HG03520 (cell line): ENCODE data around the gene GLIS1.

Experiments used
- ATAC-seq: cut with Tn5 transposase; IDR thresholded peaks from one replicate; pipeline ENCODE4 v1.9.1; 2021; ENCODE audit warnings: mild to moderate bottlenecking, moderate library complexity; ENCODE audit not compliant: unreplicated experiment

GLIS1 gene

DNA sequence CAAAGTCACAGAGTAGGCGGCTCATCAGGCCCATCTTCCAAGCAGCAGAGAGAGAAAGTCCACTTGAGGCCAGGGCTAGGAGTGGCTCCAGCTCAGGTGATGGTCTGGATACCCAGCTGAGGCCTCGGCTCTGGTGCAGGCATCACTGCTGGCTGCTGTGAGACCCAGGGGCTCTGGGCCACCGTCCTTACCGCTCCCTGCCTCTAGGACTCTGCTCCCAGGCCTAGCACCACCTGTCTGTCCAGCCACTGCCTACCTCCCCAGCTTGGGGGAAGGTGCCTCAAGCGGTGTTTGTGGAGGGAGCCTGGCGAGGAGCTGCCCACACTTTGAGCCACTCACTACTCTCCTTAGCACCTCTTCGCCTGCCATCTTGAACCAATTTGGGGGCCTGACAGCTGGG is 221.9 kb downstream of the GLIS1 start:
- ATAC-seq, result no peak

GRCh38 chr1:53516181-53516580 is 222.8 kb downstream of the GLIS1 start:
- no peak for ATAC-seq

DNA sequence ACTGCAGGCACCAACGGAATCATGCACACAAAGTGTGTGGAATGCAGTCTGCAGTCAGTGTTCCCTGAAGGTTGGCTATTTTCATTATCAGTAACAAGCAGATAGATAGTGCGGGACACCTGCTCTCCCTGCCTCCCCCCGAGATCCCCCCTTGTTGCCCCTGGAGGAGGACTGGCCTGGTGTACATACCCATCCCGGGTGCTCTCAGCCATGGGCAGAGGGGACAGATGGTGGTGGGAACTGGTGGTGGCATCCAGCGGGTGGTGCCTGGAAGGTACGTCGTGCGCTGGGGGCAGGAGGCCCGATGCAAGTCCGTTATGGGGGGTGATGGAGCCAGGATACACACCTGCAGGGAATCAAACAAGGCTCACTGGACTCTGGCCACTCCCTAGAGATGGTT is 224.5 kb downstream of the GLIS1 start:
- ATAC-seq, result no peak

GRCh38 chr1:53513846-53514245 is 225.1 kb downstream of the GLIS1 start:
- ATAC-seq, result no peak

- ATAC-seq, result no peak
Measured at GRCh38 chr1:53512807-53513755, 225.9 kb downstream of the GLIS1 start.

- ATAC-seq, result no peak
Measured at GRCh38 chr1:53511933-53512806, 226.8 kb downstream of the GLIS1 start.

DNA sequence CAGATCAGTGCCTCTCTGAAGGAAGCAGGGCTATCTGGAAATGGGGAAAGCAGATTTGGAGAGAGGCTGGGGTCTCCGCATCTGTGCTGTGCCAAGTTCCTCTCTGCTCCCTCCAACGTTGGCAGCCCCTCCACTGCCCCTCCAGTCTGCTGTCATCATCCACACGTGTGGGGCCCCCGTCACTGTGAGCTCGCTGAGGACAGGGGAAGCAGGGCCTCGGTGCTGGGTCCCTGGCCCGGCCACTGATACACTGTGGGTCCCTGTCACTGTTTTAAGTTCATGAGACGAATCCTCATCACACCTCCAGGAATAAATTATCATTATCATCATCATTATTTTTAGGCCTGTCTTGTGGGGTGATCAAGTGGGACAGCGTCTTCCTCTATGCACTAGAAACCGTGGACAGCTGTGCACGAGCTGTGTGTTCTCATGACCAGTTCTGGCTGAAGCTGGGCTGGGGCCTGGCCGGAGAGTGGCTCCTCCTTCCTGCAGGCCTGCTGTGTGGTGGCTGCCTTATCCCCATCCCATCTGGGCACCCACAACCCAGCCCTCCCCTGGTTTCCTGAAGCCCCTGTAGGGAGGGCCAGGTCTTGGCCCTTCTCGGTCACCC is 227.5 kb downstream of the GLIS1 start:
- ATAC-seq, result no peak

DNA sequence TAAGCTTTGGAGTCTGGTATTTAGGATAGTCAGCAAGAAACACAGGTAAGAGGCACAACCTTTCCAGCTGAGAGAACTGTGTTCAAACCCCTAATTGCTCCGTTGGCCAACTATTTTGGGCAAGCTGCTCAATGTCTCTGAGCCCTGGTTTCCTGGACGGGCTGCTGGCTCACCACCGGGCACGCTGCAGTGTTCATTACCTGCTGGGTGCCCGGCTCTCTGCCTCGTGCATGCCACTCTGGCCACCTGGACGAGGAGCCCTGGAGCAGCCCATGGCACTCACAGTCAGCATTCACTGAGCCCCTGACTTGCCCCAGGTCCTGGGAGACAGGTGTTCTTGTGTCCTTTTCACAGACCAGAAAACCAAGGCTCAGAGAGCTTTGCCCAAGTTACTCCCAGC is 228.7 kb downstream of the GLIS1 start:
- ATAC-seq, result no peak

DNA sequence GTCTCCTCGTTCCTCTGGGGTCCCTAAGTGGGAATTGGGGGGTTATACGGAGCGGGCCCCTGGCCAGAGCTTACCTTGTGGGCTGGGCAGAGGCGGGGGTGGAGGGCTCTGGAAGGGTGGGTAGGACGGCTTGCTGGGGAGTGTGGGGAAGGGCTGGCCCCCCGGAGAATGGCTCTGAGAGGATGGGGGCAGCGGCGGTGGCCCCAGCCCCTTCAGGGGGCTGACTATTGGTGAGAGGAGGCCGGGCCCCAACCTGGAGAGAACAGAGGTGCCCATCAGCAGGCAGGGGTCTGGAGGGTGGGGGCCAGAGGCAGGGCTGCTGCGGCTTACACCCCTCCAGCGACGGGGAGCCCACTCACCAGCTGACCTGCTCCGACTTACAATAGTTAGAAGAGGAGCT is 229.2 kb downstream of the GLIS1 start:
- ATAC-seq, result no peak

DNA sequence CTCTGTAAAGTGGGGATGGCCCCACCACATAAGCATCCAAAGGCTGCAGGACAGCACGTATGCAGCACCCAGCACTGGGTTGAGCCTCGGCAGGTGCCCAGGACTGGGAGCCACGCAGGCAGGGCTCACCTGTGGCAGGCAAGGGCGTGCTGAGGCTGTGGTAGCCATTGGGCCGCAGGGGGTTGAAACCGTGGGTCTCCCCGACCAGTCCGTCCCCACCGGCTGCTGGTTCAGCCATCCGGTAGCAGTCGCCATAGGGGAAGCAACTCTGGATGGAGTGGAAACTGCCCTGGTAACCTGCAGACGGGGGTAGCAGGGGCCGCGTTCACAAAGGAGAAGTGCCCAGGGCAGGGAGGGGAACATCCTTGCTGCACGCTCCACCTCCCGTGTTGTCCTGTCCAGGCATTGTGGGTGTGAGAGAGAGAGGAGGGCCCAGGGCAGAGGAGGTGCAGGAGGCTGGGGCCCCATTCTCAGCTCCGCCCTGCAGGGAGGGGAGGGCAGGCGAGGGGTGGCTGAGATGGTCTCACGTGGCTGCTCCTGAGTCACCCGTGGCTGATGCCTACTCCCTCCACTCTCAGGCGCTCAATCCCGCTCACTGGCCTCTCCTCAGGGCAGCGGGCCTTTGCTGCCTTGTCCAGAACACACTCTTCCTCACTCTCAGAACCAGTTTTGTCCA is 229.8 kb downstream of the GLIS1 start:
- ATAC-seq, result no peak

GRCh38 chr1:53508056-53508990 is 230.6 kb downstream of the GLIS1 start:
- ATAC-seq, result no peak

DNA sequence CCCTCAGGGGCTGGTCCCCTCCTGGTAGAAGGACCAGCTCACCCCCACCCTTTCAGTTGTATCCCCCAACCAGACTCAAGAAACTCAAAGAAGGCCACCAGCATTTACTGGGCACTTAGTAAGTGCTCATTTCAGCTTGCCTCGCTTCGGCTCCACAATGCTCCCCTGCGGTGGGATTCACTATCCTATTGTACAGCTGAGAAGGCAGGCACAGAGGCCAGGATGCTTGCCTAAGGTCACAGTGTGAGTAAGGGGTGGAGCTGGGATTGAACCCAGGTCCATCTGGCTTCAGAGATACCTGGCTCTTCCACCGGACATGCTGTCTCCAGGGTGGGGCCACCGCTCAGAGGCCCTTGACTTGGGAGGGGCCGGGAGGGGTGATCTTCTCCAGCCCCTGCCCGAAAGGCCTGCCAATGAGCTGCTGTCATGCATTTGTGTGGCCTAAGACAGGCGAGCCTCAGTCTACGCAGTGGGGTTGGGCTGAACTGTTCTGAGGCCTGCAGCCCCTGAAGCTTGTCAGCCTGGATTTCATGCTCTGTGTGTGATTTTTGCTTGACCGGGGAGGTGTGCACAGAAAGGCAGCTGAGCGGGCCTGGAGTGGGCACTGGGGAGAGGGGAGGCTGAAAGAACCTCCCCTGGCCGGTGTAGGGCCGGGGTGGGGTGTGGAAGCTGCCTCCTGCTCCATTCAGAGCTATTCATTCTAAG is 231.7 kb downstream of the GLIS1 start:
- ATAC-seq, result no peak

GRCh38 chr1:53506355-53507050 is 232.5 kb downstream of the GLIS1 start:
- no peak for ATAC-seq

DNA sequence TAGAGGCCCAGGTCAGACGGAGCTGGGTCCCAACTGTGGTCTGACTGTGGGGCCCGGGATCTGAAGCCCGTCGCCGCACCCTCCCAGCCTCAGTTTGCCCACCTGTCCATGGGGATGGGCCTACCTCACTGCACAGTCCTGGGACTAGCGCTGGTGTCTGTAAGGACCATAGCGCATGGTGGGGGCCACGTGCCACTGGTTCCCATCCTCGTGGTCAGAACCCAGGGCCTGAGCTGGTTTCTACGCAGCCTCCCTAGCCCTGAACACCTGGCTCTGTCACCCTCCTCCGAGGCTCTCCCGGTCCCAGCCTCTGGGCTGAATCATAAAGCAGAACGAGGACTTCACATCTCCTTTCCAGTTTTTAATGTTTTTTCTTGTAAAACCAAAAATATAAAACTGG is 233.1 kb downstream of the GLIS1 start:
- ATAC-seq, result no peak

DNA sequence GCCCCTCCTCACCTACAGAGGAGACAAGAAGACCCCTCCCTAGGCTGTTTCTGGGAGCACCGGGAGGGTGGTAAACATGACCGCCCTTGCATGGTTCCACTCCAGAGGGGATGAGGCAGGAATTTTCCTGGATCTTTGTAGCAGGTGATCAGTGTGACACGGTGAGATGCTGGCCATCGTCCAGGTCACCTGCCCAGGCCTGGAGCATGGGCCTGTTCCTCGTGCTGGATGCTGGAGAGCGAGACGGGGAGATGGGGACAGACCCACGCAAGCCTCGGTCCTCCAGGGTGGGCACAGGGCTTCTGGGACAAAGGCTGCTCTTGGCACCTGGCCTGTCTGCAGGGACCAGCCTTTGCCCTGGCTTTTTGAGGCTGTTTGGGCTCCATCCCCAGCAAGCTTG is 233.6 kb downstream of the GLIS1 start:
- no peak for ATAC-seq

GRCh38 chr1:53504901-53505300 is 234.1 kb downstream of the GLIS1 start:
- ATAC-seq, result no peak

DNA sequence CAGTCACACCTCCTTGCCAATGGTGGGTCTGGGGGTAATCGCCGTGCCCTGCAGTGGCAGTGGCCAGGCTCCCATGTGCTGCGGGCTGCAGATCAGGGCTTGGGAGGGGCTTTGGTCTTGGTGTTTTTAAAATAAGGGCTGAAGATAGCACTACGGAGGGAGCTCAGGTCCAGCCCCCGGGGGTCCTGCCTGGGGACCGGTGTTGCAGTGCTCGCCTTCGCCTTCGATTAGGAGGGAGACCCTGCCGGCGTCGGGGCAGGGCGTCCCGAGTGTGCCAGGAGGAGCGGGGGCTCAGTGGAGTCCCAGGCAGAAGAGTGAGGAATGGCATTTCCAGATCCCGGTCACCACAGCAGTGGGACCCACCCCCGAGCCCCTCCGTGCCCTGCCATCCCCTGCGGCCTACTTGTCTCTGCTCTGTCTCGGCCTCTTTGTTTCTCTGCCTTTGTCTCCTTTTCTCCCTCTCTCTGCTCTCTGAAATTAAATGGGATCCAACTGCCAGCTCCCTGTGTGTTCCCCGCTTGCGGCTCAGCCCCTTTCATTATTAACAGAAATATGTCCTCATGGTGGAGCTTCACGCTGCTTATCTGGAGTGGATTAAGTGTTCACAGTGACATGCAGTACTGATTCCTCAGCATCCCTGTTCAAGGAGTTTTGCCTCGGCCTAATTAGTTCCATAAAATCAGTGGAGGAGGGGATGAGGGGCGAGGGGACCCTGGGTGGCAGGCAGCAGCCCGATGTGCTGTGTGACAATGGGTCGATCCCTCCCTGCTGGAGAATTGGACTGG is 235.3 kb downstream of the GLIS1 start:
- ATAC-seq, result no peak
